Stimulated activated naive B cell treated with anti-CD40 and anti-IgM and Interleukin-4, amounts not matched to agents 10 μg/mL and 1 μg/mL and 100 μg/mL, for 72 hours (primary cell): ENCODE results near the gene CCNF.

Experiments
- ATAC-seq, 2 donors: fragments of 150-1000 bp; cut with Tn5 transposase; replicated peaks; 2 replicates each; pipeline ENCODE4 v1.10.0; 2021; ENCODE audit warnings: moderate library complexity in 1 of 2
- DNase-seq: peaks from one replicate; pipeline ENCODE4 v3.0.0; 2021
- H3K27ac Mint-ChIP-seq: one replicate; pipeline ENCODE4 v1.8.0; 2022; ENCODE audit warnings: mild to moderate bottlenecking, mixed read lengths
- H3K27me3 Mint-ChIP-seq, 2 donors: one replicate each; pipeline ENCODE4 v1.8.0; 2022; ENCODE audit warnings: mixed read lengths in 2 of 2
- H3K36me3 Mint-ChIP-seq, 2 donors: one replicate each; pipeline ENCODE4 v1.8.0; 2022; ENCODE audit warnings: mixed read lengths in 2 of 2, mild to moderate bottlenecking in 1 of 2
- H3K4me1 Mint-ChIP-seq, 2 donors: one replicate each; pipeline ENCODE4 v1.8.0; 2022; ENCODE audit warnings: mixed read lengths in 2 of 2, mild to moderate bottlenecking in 1 of 2
- H3K4me3 Mint-ChIP-seq, 2 donors: one replicate each; pipeline ENCODE4 v1.8.0; 2022; ENCODE audit warnings: mild to moderate bottlenecking in 2 of 2, mixed read lengths in 2 of 2, moderate library complexity in 1 of 2
- H3K9me3 Mint-ChIP-seq, 2 donors: one replicate each; pipeline ENCODE4 v1.8.0; 2022; ENCODE audit warnings: mixed read lengths in 2 of 2, mild to moderate bottlenecking in 1 of 2

CCNF gene

GRCh38 chr16:2498531-2499253 lies 69.4 kb downstream of the CCNF start:
- H3K4me1 Mint-ChIP-seq: peaks cover 5 to 11% of the 10 kb centered on the region in 2 donors
- H3K27me3 Mint-ChIP-seq: no peaks in the 10 kb centered on the region
- ATAC-seq: no peak

GRCh38 chr16:2499454-2499853 lies 70.2 kb downstream of the CCNF start:
- Mint-ChIP-seq H3K27ac (peak overlapping the region; percentile 25), H3K4me1 (peaks cover 5 to 11% of the 10 kb centered on the region in 2 donors), H3K9me3 (no peaks in the 10 kb centered on the region), H3K36me3 (peaks cover 13 to 14% of the 10 kb centered on the region in 2 donors), H3K27me3 (no peaks in the 10 kb centered on the region), H3K4me3 (no peak overlapping the region)
- DNase-seq: no peak
- no peak for ATAC-seq

More at GRCh38 chr16:2498531-2499253, 69.4 kb downstream of the CCNF start:
- Mint-ChIP-seq H3K4me3 (no peak overlapping the region), H3K36me3 (peaks cover 13 to 14% of the 10 kb centered on the region in 2 donors), H3K9me3 (no peaks in the 10 kb centered on the region), H3K27ac (no peak overlapping the region)
- DNase-seq: no peak

GRCh38 chr16:2499890-2500429 lies 70.7 kb downstream of the CCNF start:
- no peaks in the 10 kb centered on the region for H3K27me3 Mint-ChIP-seq
- peaks cover 13 to 14% of the 10 kb centered on the region in 2 donors for H3K36me3 Mint-ChIP-seq
- H3K27ac Mint-ChIP-seq: no peak overlapping the region
- ATAC-seq (no peak), DNase-seq (no peak)
- H3K4me3 Mint-ChIP-seq: no peak overlapping the region
- H3K9me3 Mint-ChIP-seq: no peaks in the 10 kb centered on the region
- H3K4me1 Mint-ChIP-seq: peaks cover 5 to 13% of the 10 kb centered on the region in 2 donors

GRCh38 chr16:2500430-2500917 lies 71.2 kb downstream of the CCNF start:
- ATAC-seq (no peak), DNase-seq (no peak)
- no peaks in the 10 kb centered on the region for H3K9me3 Mint-ChIP-seq
- H3K4me1 Mint-ChIP-seq: peaks cover 5 to 13% of the 10 kb centered on the region in 2 donors
- no peak overlapping the region for H3K27ac Mint-ChIP-seq
- H3K27me3 Mint-ChIP-seq: no peaks in the 10 kb centered on the region
- no peak overlapping the region for H3K4me3 Mint-ChIP-seq
- peaks cover 13 to 14% of the 10 kb centered on the region in 2 donors for H3K36me3 Mint-ChIP-seq

GRCh38 chr16:2500918-2501750 lies 71.9 kb downstream of the CCNF start:
- Mint-ChIP-seq H3K9me3 (no peaks in the 10 kb centered on the region), H3K27ac (no peak overlapping the region), H3K4me1 (peaks cover 5 to 13% of the 10 kb centered on the region in 2 donors), H3K36me3 (peaks cover 13 to 14% of the 10 kb centered on the region in 2 donors), H3K4me3 (no peak overlapping the region), H3K27me3 (no peaks in the 10 kb centered on the region)
- ATAC-seq (peak; percentile 98), DNase-seq (peak; percentile 66)

- H3K4me1 Mint-ChIP-seq: peaks cover 15 to 18% of the 10 kb centered on the region in 2 donors
Observed at GRCh38 chr16:2501946-2502895, 73.0 kb downstream of the CCNF start.

GRCh38 chr16:2505695-2506094 lies 76.4 kb downstream of the CCNF start:
- Mint-ChIP-seq H3K27ac (no peak overlapping the region), H3K4me3 (no peak overlapping the region), H3K9me3 (no peaks in the 10 kb centered on the region), H3K4me1 (peaks cover 37 to 50% of the 10 kb centered on the region in 2 donors), H3K36me3 (peaks cover 0 to 6% of the 10 kb centered on the region in 2 donors), H3K27me3 (no peaks in the 10 kb centered on the region)
- DNase-seq (no peak), ATAC-seq (no peak)

More at GRCh38 chr16:2501946-2502895, 73.0 kb downstream of the CCNF start:
- Mint-ChIP-seq H3K27me3 (no peaks in the 10 kb centered on the region), H3K36me3 (peaks cover 9 to 14% of the 10 kb centered on the region in 2 donors), H3K9me3 (no peaks in the 10 kb centered on the region), H3K27ac (no peak overlapping the region), H3K4me3 (no peak overlapping the region)
- DNase-seq: no peak
- ATAC-seq: no peak

- Mint-ChIP-seq H3K27me3 (no peaks in the 10 kb centered on the region), H3K27ac (peak overlapping the region; percentile 96), H3K36me3 (peaks cover 0 to 3% of the 10 kb centered on the region in 2 donors), H3K4me1 (peaks cover 39 to 60% of the 10 kb centered on the region in 2 donors), H3K4me3 (peak overlapping the region; percentile 68 to 70), H3K9me3 (no peaks in the 10 kb centered on the region)
- ATAC-seq (peak; percentile 92 to 94), DNase-seq (peak; percentile 76)
Observed at GRCh38 chr16:2507052-2507659, 77.9 kb downstream of the CCNF start.

GRCh38 chr16:2507665-2508064 lies 78.4 kb downstream of the CCNF start:
- ATAC-seq (peak; percentile 30 to 32), DNase-seq (no peak)
- H3K36me3 Mint-ChIP-seq: peaks cover 0 to 3% of the 10 kb centered on the region in 2 donors
- H3K9me3 Mint-ChIP-seq: no peaks in the 10 kb centered on the region
- peak overlapping the region in 1 of 2 donors; percentile 68 for H3K4me3 Mint-ChIP-seq
- H3K27me3 Mint-ChIP-seq: no peaks in the 10 kb centered on the region
- H3K27ac Mint-ChIP-seq: peak overlapping the region; percentile 96
- H3K4me1 Mint-ChIP-seq: peaks cover 42 to 64% of the 10 kb centered on the region in 2 donors
